NOMO-1 treated with dmso at 0.1 percent for 144 hours (cell line): ENCODE measurements around the gene ARRDC1.

Experiments used
- DNase-seq: peaks from one replicate; lab custom pipeline; 2025; ENCODE audit not compliant: unreplicated experiment; lab: John Stamatoyannopoulos, UW

The ARRDC1 gene

DNA sequence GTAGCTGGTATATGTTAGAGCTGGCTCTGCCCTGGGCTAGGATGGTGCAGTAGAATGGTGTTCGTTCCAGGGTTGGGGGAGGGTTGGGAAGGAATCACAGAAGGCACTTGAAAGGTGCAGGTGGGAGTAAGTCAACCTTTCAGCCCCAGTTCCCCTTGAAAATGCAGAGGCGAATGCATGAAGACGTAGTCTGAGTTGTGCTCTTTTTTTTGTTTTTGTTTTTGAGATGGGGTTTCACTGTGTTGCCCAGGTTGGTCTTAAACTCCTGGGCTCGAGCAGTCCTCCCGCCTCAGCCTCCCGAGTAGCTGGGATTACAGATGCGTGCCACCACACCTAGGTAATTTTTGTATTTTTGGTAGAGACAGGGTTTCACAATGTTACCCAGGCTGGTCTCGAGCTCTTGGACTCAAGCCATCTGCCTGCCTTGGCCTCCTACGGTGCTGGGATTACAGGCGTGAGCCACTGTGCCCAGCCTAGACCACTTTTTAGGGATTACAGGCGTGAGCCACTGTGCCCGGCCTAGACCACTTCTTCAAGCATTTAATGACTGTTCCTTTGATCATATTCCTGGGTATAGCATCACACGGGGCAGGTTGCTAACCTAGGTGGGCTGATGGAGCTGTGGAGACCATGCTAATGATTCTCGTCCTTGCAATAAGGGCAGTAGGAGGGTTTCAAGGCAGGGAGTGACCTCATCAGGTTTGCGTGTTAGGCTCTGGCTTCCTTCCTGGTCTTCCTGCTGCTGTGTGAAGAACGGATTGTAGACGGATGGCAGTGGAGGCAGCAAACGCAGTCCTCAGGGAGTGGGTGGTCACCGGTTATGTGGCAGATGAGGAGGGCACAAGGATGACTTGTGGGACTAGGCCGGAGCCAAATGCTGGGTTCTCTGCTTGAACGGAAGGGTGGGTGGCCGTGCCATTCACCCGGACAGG lies 27.0 kb downstream of the ARRDC1 start:
- no peak for DNase-seq

DNA sequence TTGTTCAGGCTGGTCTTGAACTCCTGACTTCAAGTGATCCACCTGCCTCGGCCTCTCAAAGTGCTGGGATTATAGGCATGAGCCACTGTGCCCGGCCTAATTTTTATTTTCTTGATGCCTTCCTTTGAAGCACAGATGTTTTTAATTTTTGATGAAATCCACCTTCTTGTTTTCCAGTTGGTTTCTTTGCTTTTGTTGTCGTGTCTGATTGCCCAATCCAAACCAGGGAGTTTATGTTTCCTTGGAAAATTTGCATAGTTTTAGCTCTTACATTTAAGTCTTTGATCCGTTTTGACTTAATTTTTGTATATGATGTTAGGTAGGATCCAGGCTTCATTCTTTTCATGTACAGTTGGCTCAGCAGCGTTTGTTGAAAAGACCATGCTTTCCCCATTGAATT lies 28.5 kb downstream of the ARRDC1 start:
- no peak for DNase-seq

DNA sequence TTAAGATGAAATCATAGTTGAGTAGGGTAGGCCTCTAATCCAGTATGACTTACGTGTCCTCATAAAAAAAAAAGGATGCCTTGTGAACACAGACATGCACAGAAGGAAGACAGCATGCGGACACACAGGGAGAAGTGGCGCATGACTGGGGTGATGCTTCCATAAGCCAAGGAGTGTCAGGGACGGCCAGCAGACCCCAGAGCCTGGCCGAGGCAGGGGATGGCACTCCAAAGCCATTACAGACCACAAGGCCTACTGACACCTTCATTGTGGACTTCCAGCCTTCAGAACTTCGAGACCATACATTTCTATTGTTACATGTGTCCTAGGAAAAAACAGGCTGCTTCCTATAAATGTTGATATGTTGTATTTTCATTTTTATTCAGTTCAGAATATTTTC lies 33.2 kb downstream of the ARRDC1 start:
- DNase-seq: no peak

DNA sequence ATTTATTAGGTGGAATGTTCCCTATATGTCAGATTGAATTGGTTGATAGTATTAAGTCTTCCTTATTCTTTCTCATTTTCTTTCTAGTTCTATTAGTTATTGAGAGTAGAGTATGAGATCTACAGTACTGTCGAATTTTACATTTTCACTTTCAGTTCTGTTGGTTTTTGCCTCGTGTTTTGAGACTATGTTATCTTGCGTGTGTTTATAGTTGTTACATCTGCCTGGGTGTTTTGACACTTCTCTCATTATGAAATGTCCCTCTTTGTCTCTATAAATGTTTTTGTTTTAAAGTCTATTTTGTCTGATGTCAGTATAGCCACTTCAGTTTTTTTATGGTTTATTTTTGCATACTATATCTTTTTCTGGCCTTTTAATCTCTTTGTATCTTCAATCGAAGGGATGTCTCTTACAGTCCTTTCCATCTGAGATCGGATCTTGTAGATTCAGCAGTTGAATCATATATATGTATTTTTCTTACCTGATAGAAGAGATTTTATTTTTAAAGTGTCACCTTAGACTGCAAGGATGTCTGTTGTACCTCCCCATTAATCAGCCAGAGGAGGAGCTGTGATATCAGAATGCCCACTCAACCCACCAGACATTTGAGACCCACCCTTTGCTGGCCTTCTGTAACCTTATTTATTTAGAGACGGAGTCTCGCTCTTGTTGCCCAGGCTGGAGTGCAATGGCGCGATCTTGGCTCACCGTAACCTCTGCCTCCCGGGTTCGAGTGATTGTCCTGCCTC lies 34.0 kb downstream of the ARRDC1 start:
- no peak for DNase-seq

DNA sequence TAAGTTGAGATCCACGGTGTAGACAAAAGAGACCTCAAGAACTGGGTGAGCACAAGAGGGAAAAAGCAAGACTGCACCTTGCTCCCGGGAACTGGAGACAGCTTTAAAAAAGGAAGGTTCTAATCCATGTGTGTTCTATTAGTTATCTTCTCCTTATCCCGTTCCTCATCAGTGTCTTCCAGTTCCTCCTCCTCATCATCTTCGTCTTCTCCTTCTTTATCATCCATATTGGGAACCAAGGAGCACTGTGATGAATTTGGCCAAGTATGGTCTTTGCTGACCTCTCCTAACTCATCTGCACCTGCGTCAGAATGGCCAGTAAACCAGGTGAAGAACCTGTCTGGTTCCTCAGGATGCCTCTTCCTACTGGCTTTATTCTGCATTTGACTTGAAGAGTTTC lies 35.4 kb downstream of the ARRDC1 start:
- DNase-seq: no peak

DNA sequence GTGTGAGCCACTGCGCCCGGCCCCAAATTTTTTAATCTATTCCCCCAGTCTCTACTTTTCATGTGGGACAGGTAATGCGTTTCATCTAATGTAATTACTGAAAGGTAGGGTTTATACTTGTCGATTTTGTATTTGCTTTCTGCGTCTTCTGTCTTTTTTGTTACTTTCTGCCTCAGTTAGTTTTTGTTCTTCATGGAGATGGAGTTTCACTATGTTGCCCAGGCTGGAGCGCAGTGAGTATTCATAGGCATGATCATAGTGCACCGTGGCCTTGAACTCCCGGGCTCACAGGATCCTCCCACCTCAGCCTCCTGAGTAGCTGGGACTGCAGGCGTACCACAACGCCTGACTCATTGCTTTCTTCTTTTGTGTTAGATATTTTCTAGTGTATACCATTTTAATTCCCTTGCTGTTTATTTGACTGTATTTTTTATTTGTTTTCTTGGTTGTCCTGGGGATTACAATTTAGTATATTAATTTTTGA lies 36.7 kb downstream of the ARRDC1 start:
- DNase-seq: no peak

DNA sequence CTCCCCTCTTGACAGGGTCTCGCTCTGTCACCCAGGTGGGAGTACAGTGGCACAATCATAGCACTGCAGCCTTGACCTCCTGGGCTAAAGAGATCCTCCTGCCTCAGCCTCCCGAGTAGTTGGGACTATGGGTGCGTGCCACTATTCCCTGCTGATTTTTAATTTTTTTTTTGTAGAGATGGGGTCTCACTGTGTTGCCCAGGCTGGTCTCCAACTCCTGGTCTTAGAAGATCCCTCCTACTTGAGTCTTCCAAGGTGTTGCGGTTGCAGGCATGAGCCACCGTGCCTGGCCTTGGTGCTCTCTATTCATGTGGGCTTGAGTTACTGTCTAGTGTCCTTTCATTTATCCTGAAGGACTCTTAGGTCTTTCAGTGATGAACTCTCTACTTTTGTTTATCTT lies 37.4 kb downstream of the ARRDC1 start:
- DNase-seq: no peak

DNA sequence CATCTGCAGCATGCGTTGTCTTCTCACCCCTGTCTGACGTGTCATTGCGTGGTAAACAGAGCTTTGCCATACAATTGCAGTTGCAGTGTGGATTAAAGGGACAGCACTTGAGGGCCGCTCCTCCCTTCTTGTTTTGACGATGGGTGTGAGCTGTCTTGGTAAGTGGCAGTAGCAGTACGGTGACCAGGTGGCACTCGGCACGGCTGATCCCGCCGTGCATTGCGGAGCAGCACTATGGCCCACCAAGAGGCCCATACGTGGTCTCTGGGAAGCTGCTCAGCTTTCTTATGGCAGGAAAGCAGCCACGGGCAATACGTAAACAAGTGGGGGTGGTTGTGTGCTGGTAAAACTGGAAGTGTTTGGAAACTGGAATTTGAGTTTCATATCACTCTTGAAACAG lies 38.4 kb downstream of the ARRDC1 start:
- no peak for DNase-seq

DNA sequence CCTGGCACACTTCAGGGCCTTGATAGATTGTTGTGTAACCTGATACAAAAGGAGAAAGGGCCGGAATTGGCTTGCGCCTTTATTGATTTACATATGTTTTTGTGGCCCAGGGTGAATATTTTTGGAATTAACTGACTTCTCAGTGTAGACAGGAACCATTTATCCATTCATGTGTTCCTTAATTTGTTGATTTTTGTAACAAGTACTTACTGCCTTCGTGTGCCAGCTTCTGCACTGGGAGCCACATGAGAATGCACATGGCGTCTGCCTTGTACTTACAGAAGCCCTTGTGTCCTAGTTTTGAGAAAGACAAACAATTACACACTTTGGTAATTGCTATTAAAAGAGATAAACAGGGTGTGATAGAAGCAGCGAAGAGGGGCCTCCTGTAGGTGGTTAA lies 39.7 kb downstream of the ARRDC1 start:
- DNase-seq: no peak

DNA sequence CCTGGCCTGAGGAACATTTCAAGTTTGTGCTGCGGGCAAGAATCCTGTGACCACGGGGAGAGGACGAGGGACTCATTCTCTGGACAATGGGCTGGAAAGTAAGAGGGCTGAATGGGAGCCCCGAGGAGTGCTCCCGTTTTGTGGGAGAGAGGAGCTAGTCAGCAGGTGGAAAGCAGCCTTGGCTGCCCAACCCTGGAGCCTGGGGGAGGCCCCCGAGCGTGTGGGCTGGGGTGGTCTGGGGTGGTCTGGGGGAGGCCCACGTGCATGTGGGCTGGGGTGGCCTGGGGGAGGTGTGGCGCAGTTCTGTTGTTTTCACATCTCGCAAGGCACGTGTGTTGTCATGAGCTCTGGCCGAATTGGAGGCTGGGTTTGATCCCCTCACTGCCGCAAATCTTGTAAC lies 40.9 kb downstream of the ARRDC1 start:
- DNase-seq: no peak

DNA sequence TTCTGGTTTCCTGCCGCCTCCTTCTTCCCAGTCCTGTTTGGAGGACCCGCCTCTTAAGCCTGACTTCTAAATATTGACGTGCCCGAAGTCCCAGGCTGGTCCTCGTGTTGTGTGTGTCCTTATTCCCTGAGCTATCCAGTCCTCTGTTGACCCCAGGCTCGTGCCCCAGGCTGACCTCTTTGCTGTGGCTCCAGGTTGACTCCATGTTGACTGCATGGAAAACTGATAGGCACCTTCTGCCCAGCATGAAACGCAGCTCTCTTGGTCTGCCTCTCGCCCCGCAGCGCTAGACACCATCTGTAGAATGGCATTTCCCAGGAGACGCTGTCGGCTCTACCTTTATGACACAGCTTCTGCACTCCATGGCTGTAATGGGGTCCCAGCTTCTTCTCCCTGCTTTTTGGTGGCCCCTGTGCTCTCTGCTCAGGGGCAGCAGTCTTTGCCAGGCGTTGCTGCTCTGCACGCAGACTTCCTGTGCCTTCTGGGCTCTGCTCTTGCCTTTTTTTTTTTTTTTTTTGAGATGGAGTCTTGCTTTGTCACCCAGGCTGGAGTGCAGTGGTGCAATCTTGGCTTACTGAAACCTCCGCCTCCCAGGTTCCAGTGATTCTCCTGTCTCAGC lies 41.7 kb downstream of the ARRDC1 start:
- no peak for DNase-seq

DNA sequence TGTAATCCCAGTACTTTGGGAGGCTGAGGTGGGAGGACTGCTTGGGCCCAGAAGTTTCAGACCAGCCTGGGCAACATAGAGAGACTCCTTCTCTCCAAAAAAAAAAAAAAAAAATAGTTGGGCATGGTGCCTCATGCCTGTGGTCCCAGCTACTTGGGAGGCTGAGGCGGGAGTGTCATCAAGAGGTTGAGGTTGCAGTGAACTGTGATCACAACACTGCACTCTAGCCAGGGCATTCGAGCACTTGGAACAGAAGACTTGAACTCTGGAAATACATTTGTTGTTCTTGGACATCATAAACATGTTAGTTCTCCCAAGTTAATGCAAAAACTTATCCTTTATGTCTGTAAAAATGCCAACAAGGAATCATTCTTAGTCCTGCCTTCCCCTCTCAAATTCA lies 42.9 kb downstream of the ARRDC1 start:
- no peak for DNase-seq

DNA sequence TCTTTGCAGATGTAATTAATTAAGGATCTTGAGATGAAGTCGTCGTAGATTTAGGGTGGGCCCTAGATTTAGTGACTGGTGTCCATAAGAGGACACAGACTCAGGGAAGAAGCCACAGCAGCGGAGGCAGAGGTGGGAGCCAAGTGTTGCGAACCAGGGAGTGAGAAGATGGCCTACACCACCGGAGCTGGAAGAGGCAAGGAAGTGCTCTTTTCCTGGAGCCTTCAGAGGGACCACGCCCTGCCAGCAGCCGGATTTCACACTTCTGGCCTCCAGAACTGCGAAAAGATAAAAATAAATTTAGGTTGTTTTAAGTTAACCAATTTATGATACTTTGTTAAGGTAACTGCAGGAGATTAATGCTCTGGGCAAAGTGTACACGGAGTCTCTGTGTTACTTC lies 44.1 kb downstream of the ARRDC1 start:
- no peak for DNase-seq

DNA sequence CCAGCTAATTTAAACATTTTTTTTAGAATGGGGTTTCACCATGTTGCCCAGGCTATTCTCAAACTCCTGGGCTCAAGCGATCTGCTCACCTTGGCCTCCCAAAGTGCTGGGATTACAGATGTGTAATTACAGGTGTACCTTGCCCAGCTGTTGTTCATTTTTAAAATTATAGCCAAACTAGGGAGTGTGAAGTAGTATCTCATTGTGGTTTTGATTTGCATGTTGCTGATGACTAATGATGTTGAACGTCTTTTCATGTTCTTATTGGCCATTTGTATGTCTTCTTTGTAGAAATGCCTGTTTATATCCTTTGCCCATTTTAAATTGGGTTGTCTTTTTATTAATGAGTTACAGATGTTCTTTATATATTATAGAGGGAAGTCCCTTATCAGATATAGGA lies 44.8 kb downstream of the ARRDC1 start:
- DNase-seq: no peak

DNA sequence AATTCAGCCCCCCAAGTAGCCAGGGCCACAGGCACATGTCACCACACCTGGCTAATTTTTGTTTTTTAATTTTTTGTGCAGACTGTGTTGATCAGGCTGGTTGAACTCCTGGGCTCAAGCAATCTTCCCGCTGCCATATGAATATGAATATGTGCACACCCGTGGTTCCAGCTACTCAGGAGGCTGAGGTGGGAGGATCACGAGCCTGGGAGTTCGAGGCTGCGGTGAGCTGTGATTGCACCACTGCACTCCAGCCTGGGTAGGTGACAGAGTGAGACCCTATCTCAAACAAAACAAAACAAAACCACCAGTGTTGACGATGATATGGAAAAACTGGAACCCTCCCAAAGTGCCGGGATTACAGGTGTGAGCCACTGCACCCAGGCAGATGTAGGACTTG lies 45.3 kb downstream of the ARRDC1 start:
- DNase-seq: no peak

DNA sequence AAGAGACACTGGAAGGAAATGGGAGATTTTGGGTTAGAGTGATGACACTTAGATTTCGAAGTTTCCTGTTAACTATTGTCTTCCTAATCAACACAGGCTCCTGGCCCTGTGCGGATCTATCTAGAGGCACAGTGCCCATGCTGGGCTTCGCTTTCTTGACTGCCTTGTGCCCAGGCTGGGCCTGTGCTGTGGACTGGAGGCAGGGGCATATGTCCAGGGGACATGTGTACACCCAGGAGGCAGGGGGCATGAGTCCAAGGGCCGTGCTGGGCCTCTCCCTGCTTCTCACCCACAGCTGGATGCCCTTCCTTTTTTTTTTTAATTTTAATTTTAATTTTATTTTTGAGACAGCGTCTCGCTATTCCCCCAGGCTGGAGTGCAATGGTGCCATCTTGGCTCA lies 50.9 kb downstream of the ARRDC1 start:
- DNase-seq: no peak

DNA sequence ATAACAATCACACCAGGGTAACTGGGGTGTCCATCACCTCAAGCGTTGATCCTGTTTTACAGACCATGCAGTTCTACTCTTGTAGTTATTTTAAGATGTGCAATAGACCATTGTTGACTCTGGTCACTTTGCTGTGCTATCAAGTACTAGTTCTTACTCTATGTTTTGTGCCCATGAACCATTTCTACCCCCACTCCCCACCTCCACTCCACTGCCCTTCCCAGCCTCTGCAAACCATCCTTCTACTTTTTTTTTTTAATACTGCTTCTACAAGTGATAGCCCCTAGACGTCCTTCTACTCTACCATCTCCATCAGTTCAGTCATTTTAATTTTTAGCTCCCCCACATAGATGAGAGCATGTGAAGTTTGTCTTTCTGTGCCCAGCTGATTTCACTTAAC lies 52.1 kb downstream of the ARRDC1 start:
- DNase-seq: no peak

DNA sequence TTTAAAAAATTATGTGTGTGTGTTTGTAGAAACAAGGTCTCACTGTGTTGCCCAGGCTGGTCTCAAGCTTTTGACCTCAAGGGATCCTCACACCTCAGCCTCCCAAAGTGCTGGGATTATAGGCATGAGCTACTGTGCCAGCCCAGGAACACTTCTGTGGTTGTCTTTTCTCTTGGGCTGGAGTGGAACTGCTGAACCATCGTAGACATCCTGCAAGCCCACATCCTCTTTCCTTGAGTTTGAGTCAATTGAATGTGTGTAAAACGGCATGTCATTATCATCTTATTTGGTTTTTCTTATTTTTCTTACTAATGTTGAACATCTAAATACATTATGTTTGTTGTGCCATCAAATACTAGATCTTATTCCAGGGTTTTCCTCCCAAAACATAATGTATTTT lies 53.3 kb downstream of the ARRDC1 start:
- DNase-seq: no peak

DNA sequence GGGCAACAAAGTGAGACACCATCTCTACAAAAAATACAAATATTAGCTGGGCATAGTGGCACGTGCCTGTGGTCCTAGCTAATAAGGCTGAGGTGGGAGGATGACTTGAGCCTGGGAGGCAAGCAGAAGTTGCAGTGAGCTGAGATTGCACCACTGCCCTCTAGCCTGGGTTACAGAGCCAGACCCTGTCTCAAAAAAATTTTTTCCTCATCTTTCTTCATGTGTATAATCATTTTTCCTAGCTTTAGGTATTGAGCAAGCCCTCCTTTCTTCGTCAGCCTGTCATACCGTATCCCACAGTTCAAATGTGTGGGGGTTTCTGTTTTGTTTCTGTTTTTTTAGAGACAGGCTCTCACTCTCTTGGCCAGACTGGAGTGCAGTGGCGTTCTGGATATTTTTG lies 54.7 kb downstream of the ARRDC1 start:
- no peak for DNase-seq

DNA sequence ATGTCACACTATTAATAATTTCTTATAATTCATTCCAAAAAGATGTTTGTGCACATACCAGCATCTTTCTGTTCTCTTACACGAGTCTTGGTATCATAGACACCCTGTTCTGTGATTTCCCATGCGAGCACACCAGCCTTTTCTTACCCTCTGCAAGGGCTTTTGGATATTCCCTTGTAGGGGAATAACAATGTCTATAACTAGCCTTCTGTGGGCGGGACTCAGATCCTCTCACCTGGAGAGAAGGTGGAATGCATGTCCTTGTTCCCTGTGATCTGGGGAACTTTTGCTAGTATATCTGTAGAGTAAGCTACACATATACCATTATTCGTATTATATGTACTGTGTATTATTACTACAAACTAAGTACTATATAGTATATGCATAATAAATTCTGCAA lies 58.1 kb downstream of the ARRDC1 start:
- no peak for DNase-seq

DNA sequence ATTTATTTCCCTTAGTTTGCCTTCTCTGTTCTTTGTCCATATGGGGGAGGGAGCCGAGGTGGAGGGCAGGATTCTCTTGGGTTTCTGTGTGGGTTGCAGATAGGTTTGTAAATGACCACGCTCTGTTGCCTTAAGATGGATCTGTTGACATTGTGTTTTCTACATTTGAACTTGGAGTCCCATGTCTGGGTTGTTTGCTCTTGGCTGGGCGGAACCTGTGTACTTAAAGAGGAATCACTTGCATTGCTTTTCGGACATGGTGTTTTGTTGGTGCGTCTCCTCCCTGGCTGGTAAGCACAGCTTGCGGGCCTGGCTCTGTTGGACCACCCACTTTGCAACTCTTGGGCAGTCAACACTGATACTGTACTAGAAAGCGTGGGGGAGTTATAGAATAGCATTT lies 59.2 kb downstream of the ARRDC1 start:
- DNase-seq: no peak
